Brain pericyte (primary cell): Measurements from ENCODE around the gene FANCC.

ENCODE experiments used
- DNase-seq: peaks from one replicate; pipeline ENCODE4 v3.0.0-alpha.2; 2012; ENCODE audit warnings: low read depth, low spot score

Gene FANCC

GRCh38 chr9:95103281-95103771, 214.2 kb downstream of the FANCC start:
- no peak for DNase-seq

GRCh38 chr9:95102572-95102971, 214.9 kb downstream of the FANCC start:
- no peak for DNase-seq

GRCh38 chr9:95102001-95102433, 215.5 kb downstream of the FANCC start:
- no peak for DNase-seq

- DNase-seq = no peak
Observed at GRCh38 chr9:95101326-95101725, 216.2 kb downstream of the FANCC start.

- DNase-seq = no peak
Observed at GRCh38 chr9:95100071-95100627, 217.4 kb downstream of the FANCC start.

GRCh38 chr9:95099321-95100070, 218.0 kb downstream of the FANCC start:
- no peak for DNase-seq

- no peak for DNase-seq
Observed at GRCh38 chr9:95098391-95098921, 219.1 kb downstream of the FANCC start.

- no peak for DNase-seq
Observed at GRCh38 chr9:95097279-95097678, 220.2 kb downstream of the FANCC start.

- no peak for DNase-seq
Observed at GRCh38 chr9:95096807-95097206, 220.7 kb downstream of the FANCC start.

- DNase-seq = no peak
Observed at GRCh38 chr9:95096381-95096780, 221.1 kb downstream of the FANCC start.

- DNase-seq = no peak
Observed at GRCh38 chr9:95095641-95096355, 221.7 kb downstream of the FANCC start.

- DNase-seq = no peak
Observed at GRCh38 chr9:95094002-95094401, 223.5 kb downstream of the FANCC start.

GRCh38 chr9:95093586-95093985, 223.9 kb downstream of the FANCC start:
- no peak for DNase-seq

- peak; percentile 69 for DNase-seq
Observed at GRCh38 chr9:95092262-95093072, 225.0 kb downstream of the FANCC start.

GRCh38 chr9:95091601-95092261, 225.8 kb downstream of the FANCC start:
- peak; percentile 36 for DNase-seq

GRCh38 chr9:95090871-95091577, 226.5 kb downstream of the FANCC start:
- DNase-seq = no peak

- DNase-seq = no peak
Observed at GRCh38 chr9:95090023-95090791, 227.3 kb downstream of the FANCC start.

- DNase-seq = no peak
Observed at GRCh38 chr9:95089257-95090022, 228.1 kb downstream of the FANCC start.
